Tibial artery (tissue), 4 donors: ENCODE results near the gene CSNK1E.

Source experiments
- DNase-seq, 2 donors: peaks; one replicate each; pipeline ENCODE4 v3.0.0-alpha.2; 2019
- H3K27ac ChIP-seq, 2 donors: fragments of 200-600 bp; sonication (generic) in 1 of 2; 1 replicate in 1 of 2; 2 replicates in 1 of 2; pipeline ENCODE4 v1.5.1; 2018 to 2019; ENCODE audit warnings: mild to moderate bottlenecking in 1 of 2
- H3K27me3 ChIP-seq, 2 donors: fragments of 200-600 bp; sonication (generic) in 1 of 2; one replicate each; pipeline versions ENCODE4 v1.5.1 to v1.6.0; 2016 to 2019
- H3K36me3 ChIP-seq, 3 donors: fragments of 200-600 bp; sonication (generic) in 2 of 3; one replicate each; pipeline ENCODE4 v1.5.1; 2016 to 2019; ENCODE audit warnings: mild to moderate bottlenecking in 2 of 3
- H3K4me1 ChIP-seq, 4 donors: fragments of 200-600 bp; sonication (generic) in 2 of 4; 1 replicate in 3 of 4; 2 replicates in 1 of 4; pipeline ENCODE4 v1.5.1; 2016 to 2019
- H3K4me3 ChIP-seq, 2 donors: fragments of 200-600 bp; sonication (generic) in 1 of 2; 1 replicate in 1 of 2; 2 replicates in 1 of 2; pipeline ENCODE4 v1.5.1; 2018 to 2019; ENCODE audit warnings: mild to moderate bottlenecking in 2 of 2
- H3K9me3 ChIP-seq, 3 donors: fragments of 200-600 bp; sonication (generic) in 1 of 3; one replicate each; pipeline ENCODE4 v1.5.1; 2016 to 2019
- CTCF ChIP-seq, 2 experiments: fragments of 200-600 bp in 1 of 2; fragments of 450-650 bp in 1 of 2; IDR thresholded peaks; one replicate each; pipeline ENCODE4 v1.5.1; 2017 to 2019; ENCODE audit warnings: antibody characterized with exemption in 2 of 2, mild to moderate bottlenecking in 1 of 2, moderate library complexity in 1 of 2
- intact Hi-C: fragments of 100-400 bp; cut with DNase I; formaldehyde crosslinking; loops from one replicate; pipeline ENCODE4 v1.15.0; 2023; ENCODE audit warnings: low total_unique reads

Gene CSNK1E

GRCh38 chr22:38308791-38309498, 8.3 kb downstream of the CSNK1E start:
- no peak for DNase-seq
- TF ChIP-seq CTCF (IDR thresholded peaks at IDR 0.05): no peak
- H3K4me1 ChIP-seq: peaks cover 4 to 96% (median 73%) of the 10 kb centered on the region in 4 donors
- H3K27me3 ChIP-seq: no peaks in the 10 kb centered on the region
- intact Hi-C loops: loop anchor here (5.0 kb wide), 1 partner anchor 37 kb away; the partner anchor contains the start of gene TMEM184B
- H3K27ac ChIP-seq: peak overlapping the region; percentile 98 to 100
- H3K36me3 ChIP-seq: peaks cover 0 to 44% (median 0%) of the 10 kb centered on the region in 3 donors
- no peaks in the 10 kb centered on the region for H3K9me3 ChIP-seq
- H3K4me3 ChIP-seq: no peak overlapping the region

- Histone ChIP-seq H3K36me3 (peaks cover 19 to 51% (median 27%) of the 10 kb centered on the region in 3 donors), H3K4me3 (no peak overlapping the region), H3K27ac (peak overlapping the region; percentile 60 to 69), H3K4me1 (peaks cover 0 to 77% (median 54%) of the 10 kb centered on the region in 4 donors), H3K9me3 (no peaks in the 10 kb centered on the region), H3K27me3 (no peaks in the 10 kb centered on the region)
- intact Hi-C loops: loop anchor here (5.0 kb wide), 1 partner anchor 33 kb away; the partner anchor contains the start of gene TMEM184B
- no peak for DNase-seq
- TF ChIP-seq CTCF (IDR thresholded peaks at IDR 0.05): no peak
Observed at GRCh38 chr22:38305471-38306448, 11.5 kb downstream of the CSNK1E start.

GRCh38 chr22:38304526-38304925, 12.7 kb downstream of the CSNK1E start:
- intact Hi-C loops: no loop called here
- peak in 1 of 2 experiments; percentile 14 for TF ChIP-seq CTCF (IDR thresholded peaks at IDR 0.05)
- H3K9me3 ChIP-seq: no peaks in the 10 kb centered on the region
- H3K27ac ChIP-seq: peak overlapping the region; percentile 63 to 69
- no peaks in the 10 kb centered on the region for H3K27me3 ChIP-seq
- no peak overlapping the region for H3K4me3 ChIP-seq
- H3K4me1 ChIP-seq: peaks cover 0 to 64% (median 47%) of the 10 kb centered on the region in 4 donors
- peaks cover 31 to 63% (median 40%) of the 10 kb centered on the region in 3 donors for H3K36me3 ChIP-seq
- DNase-seq: no peak

- H3K4me1 ChIP-seq: peaks cover 0 to 62% (median 42%) of the 10 kb centered on the region in 4 donors
- no peaks in the 10 kb centered on the region for H3K27me3 ChIP-seq
- intact Hi-C loops: no loop called here
- H3K36me3 ChIP-seq: peaks cover 37 to 66% (median 45%) of the 10 kb centered on the region in 3 donors
- H3K4me3 ChIP-seq: no peak overlapping the region
- DNase-seq: no peak
- no peak for TF ChIP-seq CTCF (IDR thresholded peaks at IDR 0.05)
- no peaks in the 10 kb centered on the region for H3K9me3 ChIP-seq
- peak overlapping the region; percentile 63 to 69 for H3K27ac ChIP-seq
Observed at GRCh38 chr22:38303974-38304373, 13.3 kb downstream of the CSNK1E start.

- no peak for TF ChIP-seq CTCF (IDR thresholded peaks at IDR 0.05)
- Histone ChIP-seq H3K4me3 (no peak overlapping the region), H3K36me3 (peaks cover 47 to 66% (median 56%) of the 10 kb centered on the region in 3 donors), H3K27ac (peak overlapping the region; percentile 63 to 69), H3K9me3 (no peaks in the 10 kb centered on the region), H3K27me3 (no peaks in the 10 kb centered on the region), H3K4me1 (peaks cover 0 to 55% (median 36%) of the 10 kb centered on the region in 4 donors)
- intact Hi-C loops: no loop called here
- DNase-seq: no peak
Observed at GRCh38 chr22:38302906-38303305, 14.3 kb downstream of the CSNK1E start.
